ENCODE results near the gene ASAP3.

Gene ASAP3

GRCh38 chr1:23530747-23531561 lies 47.0 kb upstream of the ASAP3 start, which contains the start of gene E2F2 (continued):
- TF ChIP-seq ZNF10 (tag by site-specific recombination; IDR thresholded peaks at IDR 0.05) (0 out of 2 replicates have a peak, but pooled peaks have one; percentile 11), ZNF707 (tag by site-specific recombination; IDR thresholded peaks at IDR 0.05) (no peak), ZNF544 (tag by site-specific recombination; IDR thresholded peaks at IDR 0.05) (no peak), PRDM1 (tag by site-specific recombination; IDR thresholded peaks at IDR 0.05) (no peak)

- POLR2A ChIA-PET: interaction anchor here (0.6 to 3.6 kb wide), 8 partner anchors 25 to 186 kb away, joined by 3 to 17 read pairs (median 6); partner anchors contain the start of genes HNRNPR, ID3 and RPL11
- Histone ChIP-seq H3K4me1 (ENCODE audit: control insufficient read depth, insufficient read depth, low read length) (peaks cover 8% of the 10 kb centered on the region), H3K36me3 (ENCODE audit: control insufficient read depth in 2 of 2, insufficient read depth in 1 of 2, low read length in 2 of 2) (peaks cover 0 to 16% of the 10 kb centered on the region in 2 experiments; a peak in 1 of 3 replicates), H3K9me3 (ENCODE audit: control insufficient read depth, insufficient read depth, low read depth, low read length) (no peaks in the 10 kb centered on the region), H3K27ac (ENCODE audit: extremely low read depth, low read depth, low read length) (peak overlapping the region; percentile 89; the same call in 1 of the 2 replicates), H3K4me3 (ENCODE audit: low read depth, low read length) (peak overlapping the region; percentile 69)
- CTCF ChIA-PET: interaction anchor here (0.5 to 4.5 kb wide), 10 partner anchors 10 to 214 kb away, joined by 3 to 36 read pairs (median 6); no protein-coding TSS in a partner anchor
- TF ChIP-seq ELK4 (IDR thresholded peaks at IDR 0.05; ENCODE audit: borderline replicate concordance, low read depth, low read length): no peak
- TF ChIP-seq ZNF560 (tag by site-specific recombination; IDR thresholded peaks at IDR 0.05; ENCODE audit: borderline replicate concordance): no peak
- peak; percentile 54; the same call in 1 of the 2 replicates for TF ChIP-seq ZIC2 (tag by site-specific recombination; IDR thresholded peaks at IDR 0.05)
- TF ChIP-seq ZNF843 (tag by site-specific recombination; IDR thresholded peaks at IDR 0.05): no peak
- TF ChIP-seq HIC1 (tag by site-specific recombination; IDR thresholded peaks at IDR 0.05): no peak
- no peak for TF ChIP-seq PRDM10 (tag by site-specific recombination; IDR thresholded peaks at IDR 0.05)
- no peak for TF ChIP-seq ZBTB17 (tag by site-specific recombination; IDR thresholded peaks at IDR 0.05)
- no peak for TF ChIP-seq ZNF416 (tag by site-specific recombination; IDR thresholded peaks at IDR 0.05)
- no peak for TF ChIP-seq TCF7L2 (IDR thresholded peaks at IDR 0.05; ENCODE audit: borderline replicate concordance, low read depth, low read length)
- no peak; the same call in 1 of the 2 replicates for TF ChIP-seq PATZ1 (tag by site-specific recombination; IDR thresholded peaks at IDR 0.05)
- TF ChIP-seq ZBTB6 (tag by site-specific recombination; IDR thresholded peaks at IDR 0.05): no peak
- no peak for TF ChIP-seq ZNF404 (tag by site-specific recombination; IDR thresholded peaks at IDR 0.05)
- no peak for TF ChIP-seq ZNF311 (tag by site-specific recombination; IDR thresholded peaks at IDR 0.05; ENCODE audit: borderline replicate concordance)
- no peak for TF ChIP-seq ZNF707 (tag by site-specific recombination; IDR thresholded peaks at IDR 0.05)
- no peak for TF ChIP-seq SALL2 (tag by site-specific recombination; IDR thresholded peaks at IDR 0.05; ENCODE audit: borderline replicate concordance)
Measured at GRCh38 chr1:23530087-23530746, 46.2 kb upstream of the ASAP3 start.
